GM18858 (cell line): ENCODE data around the gene EEPD1.
"Not testable (repeated sequence)": the region's sequence is repeated elsewhere in the genome, so short reads cannot be mapped to it uniquely, and the experiment has no call there.

Experiments used
- ATAC-seq: cut with Tn5 transposase; IDR thresholded peaks from one replicate; pipeline ENCODE4 v1.9.1; 2021; ENCODE audit not compliant: unreplicated experiment

Gene EEPD1

GRCh38 chr7:36152756-36153570 is at the start of gene EEPD1:
EEPD1 (plus strand) TSS chr7:36153254; CDS start chr7:36154325, 1,071 bp downstream.
- peak; percentile 93 for ATAC-seq

- no peak for ATAC-seq
Observed at GRCh38 chr7:36103837-36104561, 49.1 kb upstream of the EEPD1 start.

- ATAC-seq: not testable (repeated sequence)
Observed at GRCh38 chr7:36106972-36107908, 45.8 kb upstream of the EEPD1 start.

GRCh38 chr7:36107926-36108631 is 45.0 kb upstream of the EEPD1 start:
- ATAC-seq: no peak

- no peak for ATAC-seq
Observed at GRCh38 chr7:36109013-36109627, 43.9 kb upstream of the EEPD1 start.

- ATAC-seq: no peak
Observed at GRCh38 chr7:36110584-36110983, 42.5 kb upstream of the EEPD1 start.

GRCh38 chr7:36112969-36113368 is 40.1 kb upstream of the EEPD1 start:
- no peak for ATAC-seq

- no peak for ATAC-seq
Observed at GRCh38 chr7:36114355-36114754, 38.7 kb upstream of the EEPD1 start.

- ATAC-seq: peak; percentile 100
Observed at GRCh38 chr7:36115448-36116321, 37.4 kb upstream of the EEPD1 start.

- ATAC-seq: no peak
Observed at GRCh38 chr7:36116347-36117202, 36.5 kb upstream of the EEPD1 start.

- ATAC-seq: no peak
Observed at GRCh38 chr7:36117203-36117840, 35.7 kb upstream of the EEPD1 start.

GRCh38 chr7:36118344-36118743 is 34.7 kb upstream of the EEPD1 start:
- ATAC-seq: no peak

- no peak for ATAC-seq
Observed at GRCh38 chr7:36119005-36119706, 33.9 kb upstream of the EEPD1 start.

- ATAC-seq: not testable (repeated sequence)
Observed at GRCh38 chr7:36119983-36120646, 32.9 kb upstream of the EEPD1 start.

- ATAC-seq: not testable (repeated sequence)
Observed at GRCh38 chr7:36125630-36126029, 27.4 kb upstream of the EEPD1 start.

GRCh38 chr7:36127075-36127740 is 25.8 kb upstream of the EEPD1 start:
- ATAC-seq: no peak
